ENCODE results near the gene ZNF410.
"Not testable (repeated sequence)": the region's sequence is repeated elsewhere in the genome, so short reads cannot be mapped to it uniquely, and the experiment has no call there.

Gene ZNF410

DNA sequence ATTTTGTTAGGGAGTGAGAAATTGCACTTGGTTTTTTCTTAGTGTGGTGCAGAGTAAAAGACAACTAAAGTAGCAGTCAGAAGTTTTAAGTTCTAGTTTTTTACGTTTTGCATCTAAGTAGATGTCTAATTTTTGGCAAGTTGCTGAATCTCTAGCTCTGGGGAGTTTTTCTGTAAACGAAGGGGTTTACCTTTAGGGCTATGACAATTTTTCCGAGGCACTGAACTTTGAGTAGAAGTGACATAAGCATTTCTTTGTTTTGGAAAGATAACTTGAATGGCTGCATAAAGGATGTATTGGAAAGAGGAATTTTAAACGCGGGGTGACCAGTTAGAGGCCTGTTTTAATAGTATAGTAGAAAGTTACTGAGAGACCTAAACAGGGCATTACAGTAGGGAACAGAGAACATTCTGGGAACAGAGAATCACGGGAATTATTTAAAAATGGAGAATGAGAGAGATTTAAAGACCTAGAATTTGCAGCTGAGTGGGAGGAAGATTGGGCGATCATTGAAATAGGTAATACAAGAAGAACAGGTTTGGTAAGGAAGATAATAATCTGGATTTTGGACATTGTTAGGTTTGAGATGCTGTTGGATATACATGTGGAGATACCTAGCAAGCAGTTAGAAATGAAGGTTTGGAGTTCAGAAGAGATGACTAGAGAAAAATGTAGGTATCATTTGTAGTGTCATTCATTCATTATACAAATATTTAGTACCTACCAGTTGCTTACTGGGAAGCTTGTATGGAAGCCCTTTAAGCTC, 1.2 kb downstream of the ZNF410 start:
- no peak for DNase-seq

DNA sequence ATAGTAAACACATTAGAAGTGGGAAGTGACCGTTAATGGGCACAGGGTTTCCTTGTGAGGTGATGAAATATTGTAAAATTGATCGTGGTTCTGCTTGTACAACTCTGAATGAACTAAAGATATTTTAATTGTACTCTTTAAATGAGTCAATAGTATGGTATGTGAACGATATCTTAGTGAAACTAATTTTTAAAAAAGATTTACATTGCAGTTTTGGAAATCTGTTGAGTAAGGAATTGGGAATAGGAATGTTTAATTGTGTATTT, 1.7 kb downstream of the ZNF410 start:
- peak; percentile 26 for DNase-seq

DNA sequence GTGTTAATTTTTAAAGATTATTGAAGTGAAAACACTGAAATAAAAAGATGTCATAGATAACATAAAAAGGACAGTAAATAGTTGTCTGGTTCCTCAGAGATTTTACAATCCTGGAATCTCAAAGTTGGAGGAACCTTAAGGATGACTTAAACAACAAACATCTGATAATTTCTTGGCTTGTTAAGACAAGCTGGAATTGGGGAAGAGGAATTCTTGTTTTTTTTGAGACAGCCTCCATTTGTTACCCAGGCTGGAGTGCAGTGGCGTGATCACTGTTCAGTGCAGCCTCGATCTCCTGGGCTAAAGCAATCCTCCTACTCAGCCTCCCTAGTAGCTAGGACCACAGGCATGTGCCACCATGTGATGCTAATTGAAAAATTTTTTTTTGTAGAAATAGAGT, 2.3 kb downstream of the ZNF410 start:
- DNase-seq: peak; percentile 30

DNA sequence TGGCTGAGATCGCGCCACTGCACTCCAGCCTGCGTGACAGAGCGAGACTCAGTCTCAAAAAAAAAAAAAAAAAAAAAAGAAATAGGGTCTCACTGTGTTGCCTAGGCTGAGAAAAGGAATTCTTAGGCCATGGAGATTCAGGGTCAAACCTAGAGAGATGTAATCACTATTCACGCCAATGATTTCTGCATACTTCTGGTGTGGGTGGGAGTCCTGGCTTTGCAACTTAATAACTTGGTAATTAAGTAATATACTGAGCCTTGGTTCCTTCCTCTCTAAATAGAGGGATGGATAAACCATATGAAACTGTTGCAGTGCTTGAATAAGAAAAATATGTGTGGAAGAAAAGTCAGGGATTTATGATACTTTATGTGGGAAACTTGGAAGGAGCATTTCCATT, 2.7 kb downstream of the ZNF410 start:
- DNase-seq: no peak

DNA sequence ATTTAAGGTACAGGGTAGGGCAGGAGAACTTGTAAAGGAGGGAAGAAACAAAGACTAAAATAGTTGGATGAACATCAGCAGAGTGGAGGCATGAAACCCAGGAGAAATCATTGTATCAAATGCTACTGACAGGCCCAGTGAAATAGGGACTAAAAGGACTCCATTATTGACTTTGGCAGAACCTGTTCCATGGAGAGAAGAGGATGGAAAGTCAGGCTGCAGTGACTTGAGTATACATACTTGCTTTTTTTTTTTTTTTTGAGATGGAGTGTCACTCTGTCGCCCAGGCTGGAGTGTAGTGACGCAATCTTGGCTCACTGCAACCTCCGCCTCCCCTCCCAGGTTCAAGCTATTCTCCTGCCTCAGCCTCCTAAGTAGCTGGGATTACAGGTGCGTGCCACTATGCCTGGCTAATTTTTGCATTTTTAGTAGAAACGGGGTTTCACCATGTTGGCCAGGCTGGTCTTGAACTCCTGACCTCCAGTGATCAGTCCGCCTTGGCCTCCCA, 7.6 kb downstream of the ZNF410 start:
- not testable (repeated sequence) for DNase-seq

DNA sequence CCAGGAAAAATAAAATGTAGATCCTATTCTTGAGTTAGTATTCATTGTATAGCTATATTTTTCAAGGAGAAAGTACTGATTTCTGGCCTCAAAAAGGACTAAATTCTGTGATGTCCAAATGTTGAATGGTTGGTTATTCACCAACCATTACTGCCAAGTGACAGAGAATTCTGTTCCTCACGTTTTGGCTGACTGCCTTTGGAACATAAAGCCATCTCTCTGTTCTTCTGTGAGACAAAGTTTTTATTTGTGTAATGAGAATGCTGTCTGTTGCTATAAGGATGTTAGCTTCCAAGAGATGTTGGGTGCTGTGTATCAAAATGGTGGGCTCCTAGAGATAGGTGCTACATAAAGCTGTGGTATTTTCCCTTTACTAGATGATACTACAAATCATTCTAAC, 9.3 kb downstream of the ZNF410 start:
- no peak for DNase-seq

DNA sequence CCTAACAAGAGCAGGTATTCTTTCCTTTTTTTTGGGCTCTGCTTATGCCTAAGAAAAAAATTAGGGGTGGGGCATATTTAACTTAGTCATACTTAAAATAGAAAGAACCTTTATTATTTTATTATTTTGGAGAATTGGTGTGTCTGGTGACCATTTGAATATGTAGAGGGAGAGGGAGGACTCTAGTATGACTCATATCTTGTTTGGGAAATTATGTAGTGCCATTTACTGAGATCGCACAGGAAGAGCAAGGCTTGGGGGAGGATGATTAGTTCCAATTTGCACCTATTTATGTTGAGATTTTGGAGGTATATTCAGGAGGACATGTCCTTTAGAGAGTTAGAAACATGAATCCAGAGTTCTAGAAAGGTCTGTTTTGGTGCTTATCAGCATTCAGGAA, 9.9 kb downstream of the ZNF410 start:
- DNase-seq: no peak

DNA sequence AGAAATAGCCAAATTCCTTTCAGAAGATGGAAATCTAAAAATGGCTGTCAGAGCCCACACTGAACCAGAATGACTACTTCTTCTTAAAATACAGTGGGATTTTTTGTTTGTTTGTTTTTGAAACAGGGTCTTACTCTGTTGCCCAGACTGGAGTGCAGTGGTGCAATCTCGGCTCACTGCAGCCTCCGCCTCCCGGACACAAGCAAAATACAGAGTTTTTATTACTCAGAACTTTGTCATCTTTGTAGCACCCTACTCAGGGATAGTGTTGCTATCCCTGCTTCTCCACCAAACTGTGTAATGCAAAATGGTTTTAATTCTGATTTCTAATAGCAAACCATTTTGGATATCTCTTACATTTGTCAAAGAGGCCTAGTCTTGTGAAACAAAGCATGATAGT, 16.4 kb downstream of the ZNF410 start:
- no peak for DNase-seq

DNA sequence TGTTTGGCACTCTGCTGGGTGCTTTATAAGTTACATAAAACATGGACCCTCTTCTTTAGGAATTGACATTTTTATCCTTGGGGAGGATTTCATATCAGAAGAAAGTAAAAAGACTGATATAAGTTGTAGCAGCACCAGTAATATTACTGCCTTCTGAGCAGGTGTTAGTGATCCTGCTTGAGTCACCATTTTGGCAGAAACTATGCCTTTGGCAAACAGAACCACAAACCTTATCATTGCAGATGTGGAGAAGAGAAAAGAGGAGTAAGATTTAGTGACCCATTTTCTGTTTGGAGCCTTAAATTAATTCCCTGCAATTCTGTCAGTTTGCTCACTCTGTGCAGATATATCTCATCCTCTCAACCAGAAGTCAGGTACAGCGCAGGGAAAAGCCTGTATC, 23.0 kb downstream of the ZNF410 start:
- DNase-seq: no peak

DNA sequence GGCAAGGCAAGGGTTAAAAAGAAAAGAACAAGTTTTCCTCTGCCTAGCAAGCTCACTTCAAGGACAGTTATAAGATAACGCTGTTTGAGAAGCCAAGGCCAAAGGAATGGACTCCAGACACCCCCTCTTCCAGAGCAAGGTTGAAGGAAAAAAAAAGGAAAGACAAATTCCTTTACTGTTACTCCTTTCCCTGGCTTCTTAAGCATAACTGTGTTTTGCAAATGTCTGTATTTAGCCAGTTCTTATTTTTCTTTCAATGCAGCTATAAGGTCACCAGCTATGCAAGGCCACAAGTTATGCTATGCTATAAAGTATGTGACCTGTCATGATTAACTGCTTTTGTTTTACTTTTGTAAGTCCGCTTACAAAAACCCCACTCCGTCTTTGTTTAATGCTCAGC, 26.6 kb downstream of the ZNF410 start:
- peak; percentile 5 for DNase-seq

DNA sequence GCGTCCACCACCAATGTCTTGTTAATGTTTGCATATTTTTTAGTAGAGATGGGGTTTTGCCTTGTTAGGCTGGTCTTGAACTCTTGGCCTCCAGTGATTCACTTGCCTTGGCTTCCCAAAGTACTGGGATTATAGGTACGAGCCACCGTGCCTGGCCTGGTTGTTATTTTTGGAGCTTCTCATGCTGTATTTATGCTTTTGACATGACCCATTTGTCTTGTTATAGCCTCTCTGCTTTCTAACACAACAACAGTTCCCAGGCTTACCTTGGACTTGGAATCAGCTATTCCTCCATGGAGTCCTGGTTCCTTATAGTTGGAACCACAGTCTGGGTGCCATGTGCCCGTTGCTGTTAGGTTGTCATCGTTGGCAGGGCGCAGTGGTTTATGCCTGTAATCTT, 29.7 kb downstream of the ZNF410 start:
- DNase-seq: no peak

DNA sequence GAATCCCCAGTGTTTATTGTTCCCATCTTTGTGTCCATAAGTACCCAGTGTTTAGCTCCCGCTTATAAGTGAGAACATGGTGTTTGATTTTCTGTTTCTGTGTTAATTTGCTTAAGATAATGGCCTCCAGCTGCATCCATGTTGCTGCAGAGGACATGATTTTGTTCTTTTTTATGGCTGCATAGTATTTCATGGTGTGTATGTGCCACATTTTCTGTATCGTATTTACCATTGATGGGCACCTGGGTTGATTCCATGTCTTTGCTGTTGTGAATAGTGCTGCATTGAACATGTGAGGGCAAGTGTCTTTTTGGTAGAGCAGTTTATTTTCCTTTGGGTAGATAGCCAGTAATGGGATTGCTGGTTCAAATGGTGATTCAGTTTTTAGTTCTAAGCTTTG, 32.8 kb downstream of the ZNF410 start:
- DNase-seq: not testable (repeated sequence)

DNA sequence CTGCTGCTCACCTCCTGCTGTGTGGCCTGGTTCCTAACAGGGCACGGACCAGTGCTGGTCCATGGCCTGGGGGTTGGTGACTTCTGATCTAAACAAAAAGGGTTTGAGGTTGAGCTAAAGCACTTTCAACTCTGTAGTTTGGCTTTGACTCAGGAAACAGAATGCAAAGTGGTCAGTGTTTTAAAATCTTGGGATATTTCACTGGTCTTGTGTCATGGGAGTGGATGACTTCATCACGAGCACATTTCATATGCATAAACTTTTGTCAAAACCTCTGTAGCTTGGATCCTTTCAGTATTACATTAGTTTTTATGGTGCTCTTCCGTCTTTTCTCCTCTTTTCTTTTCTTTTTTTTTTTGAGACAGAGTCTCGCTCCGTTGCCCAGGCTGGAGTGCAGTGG, 37.7 kb downstream of the ZNF410 start:
- no peak for DNase-seq

DNA sequence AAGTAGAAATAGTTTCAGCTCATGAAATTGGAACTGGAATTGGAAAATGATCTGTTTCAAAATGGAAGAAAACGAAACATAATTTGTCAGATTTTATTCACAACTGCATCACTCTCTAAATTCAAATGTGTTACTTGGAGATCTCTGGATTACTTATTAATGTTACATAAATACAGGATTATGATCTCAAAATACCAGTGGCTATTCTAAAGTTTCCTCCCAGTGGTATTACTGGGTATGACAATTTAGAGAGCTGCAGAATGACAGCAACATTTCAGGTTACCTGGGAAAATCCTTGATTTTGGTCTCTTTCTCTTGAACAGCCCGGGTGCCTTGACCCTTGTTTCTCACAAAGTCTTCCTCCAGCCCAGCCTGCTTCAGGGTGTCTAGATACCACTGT, 49.0 kb downstream of the ZNF410 start:
- DNase-seq: no peak

DNA sequence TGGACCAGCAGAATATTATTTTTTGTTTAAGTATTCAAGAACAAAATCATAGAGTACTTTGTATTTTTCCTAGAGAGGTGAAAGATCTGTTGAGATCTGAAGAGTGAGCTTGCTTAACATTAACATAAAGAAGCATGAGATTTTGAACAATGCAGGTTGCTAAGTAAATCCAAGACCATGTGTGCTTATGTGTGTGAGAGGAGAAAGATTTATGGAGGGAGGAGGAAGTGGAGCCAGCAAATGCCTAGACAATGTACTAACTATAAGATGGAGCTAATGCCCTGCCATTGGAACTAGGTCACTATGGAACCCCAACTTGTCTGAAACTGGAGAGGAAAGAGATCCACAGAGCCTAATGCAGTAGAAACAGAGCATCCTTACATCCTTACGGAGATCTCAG, 49.9 kb downstream of the ZNF410 start:
- DNase-seq: no peak

DNA sequence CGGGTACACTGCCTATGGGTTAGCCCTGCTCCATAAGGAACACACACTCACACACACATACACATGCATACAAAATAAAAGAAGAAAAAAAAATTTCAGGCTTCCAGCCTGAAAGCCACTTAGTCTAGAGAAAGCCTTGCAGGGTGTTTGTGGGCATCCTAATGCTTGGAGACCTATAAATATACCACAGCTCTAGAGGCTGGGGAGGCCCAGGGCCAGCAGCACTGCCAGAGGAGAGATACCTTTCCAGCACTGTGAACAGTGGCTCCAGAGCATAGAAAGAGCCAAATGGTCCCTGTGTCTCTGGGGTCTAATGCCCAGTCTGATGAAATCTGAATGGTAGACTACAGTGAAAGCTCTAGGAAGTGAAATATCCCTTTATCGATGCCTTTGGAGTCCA, 50.4 kb downstream of the ZNF410 start:
- DNase-seq: no peak

DNA sequence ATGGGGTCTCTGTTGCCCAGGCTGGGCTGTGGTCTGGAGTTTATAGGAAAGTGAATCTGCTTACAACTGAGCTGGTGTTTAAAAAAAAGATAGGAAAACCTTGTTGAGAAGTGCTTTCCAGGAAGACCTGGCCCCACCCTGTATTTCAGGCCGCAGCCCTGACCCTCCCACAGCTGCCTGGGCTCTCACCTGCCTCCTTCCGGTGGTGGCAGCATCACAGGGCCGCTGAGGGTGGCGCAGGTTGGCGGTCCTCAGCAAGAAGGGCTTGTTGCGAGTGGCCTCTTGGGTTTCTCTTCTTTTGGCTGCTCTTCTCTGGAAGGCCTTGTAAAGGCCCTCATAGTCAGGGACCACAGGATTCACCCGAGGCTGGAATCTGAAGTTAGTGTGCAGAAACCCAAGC, 55.5 kb downstream of the ZNF410 start:
- no peak for DNase-seq

DNA sequence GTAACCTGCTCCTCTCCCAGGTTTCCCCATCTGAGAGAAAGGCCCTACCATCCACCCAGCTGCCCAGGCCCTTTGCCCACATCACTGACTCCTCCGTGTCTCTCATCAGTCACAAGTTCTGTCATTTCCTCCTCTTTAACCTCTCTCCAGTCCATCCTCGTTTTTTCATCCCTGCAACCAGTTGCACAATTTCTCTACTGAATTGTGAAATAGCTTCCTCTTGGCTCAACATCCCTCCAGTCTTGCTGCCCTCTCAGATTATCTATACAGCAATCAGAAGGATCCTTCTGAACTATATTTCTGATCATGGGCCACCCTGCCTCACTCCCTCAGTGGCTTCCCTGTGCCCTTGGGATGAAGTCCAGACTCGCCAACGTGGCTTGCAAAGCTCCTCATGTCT, 56.4 kb downstream of the ZNF410 start:
- DNase-seq: peak; percentile 34

DNA sequence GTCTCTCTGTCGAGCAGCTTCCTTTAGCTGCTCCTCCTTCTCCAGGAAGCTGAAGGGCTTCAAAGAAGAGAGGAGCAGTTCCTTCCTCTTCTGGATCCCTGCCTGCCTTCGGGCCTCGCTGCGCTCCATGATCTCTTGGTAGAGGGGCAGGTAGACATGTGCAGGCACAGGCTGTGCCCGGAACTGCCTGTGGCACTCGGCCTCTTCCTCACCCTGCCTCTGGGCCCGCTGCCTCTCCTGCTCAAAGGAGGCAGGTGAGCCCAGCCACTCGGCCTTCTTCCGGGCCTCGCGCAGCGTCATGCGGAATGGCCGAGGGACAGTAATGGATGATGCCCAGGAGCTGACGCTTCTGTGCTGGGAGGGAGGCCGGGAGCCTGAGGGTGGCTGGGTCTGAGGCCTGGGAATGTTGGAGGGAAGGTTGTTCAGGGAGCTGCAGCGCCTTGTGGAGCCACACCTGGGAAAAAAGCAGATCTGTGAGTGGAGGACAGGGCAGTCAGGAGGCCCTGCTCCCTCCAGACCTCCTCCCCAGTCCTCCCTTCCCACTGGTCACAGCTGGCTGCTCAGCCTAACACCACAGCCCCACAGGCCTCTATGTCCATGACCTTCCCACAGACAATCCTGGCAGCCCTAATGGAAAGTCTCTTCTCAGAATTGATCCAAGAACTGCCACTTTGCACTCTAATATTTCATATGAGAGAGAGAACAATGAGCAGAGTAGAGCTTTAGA, 57.9 kb downstream of the ZNF410 start:
- no peak for DNase-seq

DNA sequence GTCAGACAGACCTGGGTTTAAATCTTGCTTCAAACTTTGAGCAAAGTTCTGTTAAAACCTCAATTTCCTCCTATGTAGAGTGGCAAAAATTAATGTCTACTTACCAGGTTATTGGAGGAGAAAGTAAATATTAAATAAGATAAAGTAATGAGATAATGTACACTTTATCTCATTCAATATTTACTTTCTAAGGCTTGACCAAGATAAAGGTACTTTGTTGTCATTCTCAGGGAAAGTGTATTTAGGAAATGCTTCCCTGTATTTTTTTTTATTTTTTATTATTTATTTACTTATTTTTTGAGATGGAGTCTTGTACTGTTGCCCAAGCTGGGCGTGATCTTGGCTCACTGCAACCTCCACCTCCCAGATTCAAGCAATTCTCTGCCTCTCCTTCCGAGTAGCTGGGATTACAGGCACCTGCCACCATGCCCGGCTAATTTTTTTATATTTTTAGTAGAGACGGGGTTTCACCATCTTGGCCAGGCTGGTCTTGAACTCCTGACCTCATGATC, 58.6 kb downstream of the ZNF410 start:
- DNase-seq: no peak

DNA sequence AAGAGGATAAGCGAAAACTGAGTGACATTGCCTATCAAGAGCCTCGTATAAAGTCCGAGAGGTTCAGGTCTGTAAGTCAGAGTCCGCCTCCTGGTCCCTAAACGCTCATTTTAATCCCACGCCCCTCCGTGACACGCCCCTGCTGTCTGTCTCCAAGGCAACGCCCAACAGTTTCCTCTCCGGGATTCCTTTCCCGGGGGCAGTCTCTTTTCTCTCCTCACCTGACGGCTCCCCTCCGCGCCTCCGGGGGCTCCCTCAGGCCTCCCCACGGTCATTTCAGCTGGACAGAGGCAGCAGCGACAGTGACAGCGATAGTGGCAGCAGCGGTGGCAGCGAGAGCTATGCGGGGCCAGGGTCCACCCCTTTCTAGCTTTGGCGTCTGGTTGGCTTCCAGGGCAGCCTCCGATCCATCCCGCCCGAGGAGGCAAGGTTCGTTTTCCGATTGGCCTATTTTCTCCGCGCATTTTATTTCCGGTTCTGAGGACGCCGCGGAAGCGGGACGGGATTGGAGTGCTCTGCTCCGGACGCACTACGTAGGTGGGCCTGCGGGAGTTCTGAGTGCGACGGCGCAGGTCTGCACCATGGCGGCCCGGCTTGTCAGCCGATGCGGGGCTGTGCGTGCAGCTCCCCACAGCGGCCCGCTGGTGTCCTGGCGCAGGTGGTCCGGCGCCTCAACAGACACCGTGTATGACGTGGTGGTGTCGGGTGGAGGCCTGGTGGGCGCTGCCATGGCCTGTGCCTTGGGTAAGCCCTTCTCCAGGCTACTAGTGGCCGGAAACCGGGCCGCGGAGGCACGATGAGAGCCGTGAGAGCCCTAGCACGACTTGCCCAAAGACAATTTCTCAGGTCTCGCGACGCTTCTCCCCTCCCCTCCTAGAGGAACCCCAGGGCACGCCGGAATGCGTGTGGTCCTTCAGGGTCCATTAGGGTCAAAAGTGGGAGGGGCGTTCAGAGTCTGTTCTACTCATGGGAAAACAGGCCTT, 63.4 kb downstream of the ZNF410 start, which contains the start of the genes COQ6 and FAM161B:
TSS of gene COQ6 (plus strand) at position 551 of the 983 bp plus-strand sequence. CDS start at position 582, 31 bp downstream.
TSS of gene FAM161B (minus strand) at position 343 of the 983 bp plus-strand sequence. CDS start at position 275, 68 bp downstream.
- peak; percentile 96 for DNase-seq

DNA sequence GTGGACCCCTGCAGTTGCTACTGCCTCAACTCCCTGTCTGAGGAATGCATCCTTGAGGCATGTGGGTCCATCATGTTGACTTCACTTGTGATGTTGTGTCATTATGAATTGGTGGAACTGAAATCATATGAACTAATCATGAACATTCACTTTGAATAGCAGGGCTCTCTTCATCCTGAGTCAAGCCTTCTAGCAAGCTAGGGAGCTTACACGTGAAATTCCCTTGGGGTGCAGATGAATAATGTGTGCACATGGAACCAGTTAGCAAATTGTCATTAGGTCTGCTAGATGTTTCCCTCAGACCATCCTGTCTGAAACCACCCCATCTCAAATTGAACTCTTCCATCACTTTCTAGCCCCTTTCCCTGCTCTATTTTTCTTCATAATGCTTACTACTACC, 67.1 kb downstream of the ZNF410 start:
- DNase-seq: no peak

DNA sequence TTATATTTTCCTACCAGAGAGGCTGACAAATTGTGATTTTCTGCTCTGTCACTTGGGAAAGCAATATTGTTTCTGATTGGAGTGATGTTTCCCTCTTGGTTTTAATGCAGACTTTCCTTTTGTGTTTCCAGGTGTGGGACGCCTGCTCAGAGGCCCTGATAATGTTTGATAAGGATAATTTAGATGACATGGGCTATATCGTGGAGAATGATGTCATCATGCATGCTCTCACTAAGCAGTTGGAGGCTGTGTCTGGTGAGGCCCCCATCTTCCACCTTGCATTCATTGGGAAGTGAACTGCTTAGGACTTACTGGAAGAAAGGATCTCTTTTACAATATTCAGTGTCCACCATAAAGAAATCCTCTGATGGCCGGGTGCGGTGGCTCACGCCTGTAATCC, 69.0 kb downstream of the ZNF410 start:
- no peak for DNase-seq
